Hematopoietic multipotent progenitor cell (in vitro differentiated cells): ENCODE results near the gene LENG9. TPM values are rescaled to one million over a fixed set of nuclear protein-coding genes. Genes with fewer than 3 reads are reported as not detected.

ENCODE experiments used
- DNase-seq, 3 donors: peaks; one replicate each; pipeline ENCODE4 v3.0.0-alpha.2; 2011 to 2015; ENCODE audit warnings: low read depth in 2 of 3, low spot score in 2 of 3
- total RNA-seq: library from RNA; depleted of rRNA; stranded (reverse); fragments of >200 nt; gene quantifications from one replicate; pipeline ENCODE4 v1.2.3, GENCODE V29; 2012

The LENG9 gene
- total RNA-seq, 1 donor = 10.8 TPM

DNA sequence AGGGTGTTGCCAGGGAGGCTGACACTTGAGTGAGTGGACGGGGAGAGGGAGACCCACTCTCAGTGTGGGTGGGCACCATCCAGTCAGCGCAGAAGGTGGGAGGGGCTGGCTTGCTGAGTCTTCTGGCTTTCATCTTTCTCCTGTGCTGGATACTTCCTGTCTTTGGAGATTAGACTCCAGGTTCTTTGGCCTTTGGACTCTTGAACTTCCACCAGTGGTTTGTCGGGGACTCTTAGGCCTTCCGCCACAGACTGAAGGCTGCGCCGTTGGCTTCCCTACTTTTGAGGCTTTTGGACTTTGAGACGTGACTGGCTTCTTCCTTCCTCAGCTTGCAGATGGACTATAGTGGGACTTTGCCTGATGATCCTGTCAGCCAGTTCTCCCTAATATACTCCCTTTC, 18.8 kb downstream of the LENG9 start:
- no peak for DNase-seq

DNA sequence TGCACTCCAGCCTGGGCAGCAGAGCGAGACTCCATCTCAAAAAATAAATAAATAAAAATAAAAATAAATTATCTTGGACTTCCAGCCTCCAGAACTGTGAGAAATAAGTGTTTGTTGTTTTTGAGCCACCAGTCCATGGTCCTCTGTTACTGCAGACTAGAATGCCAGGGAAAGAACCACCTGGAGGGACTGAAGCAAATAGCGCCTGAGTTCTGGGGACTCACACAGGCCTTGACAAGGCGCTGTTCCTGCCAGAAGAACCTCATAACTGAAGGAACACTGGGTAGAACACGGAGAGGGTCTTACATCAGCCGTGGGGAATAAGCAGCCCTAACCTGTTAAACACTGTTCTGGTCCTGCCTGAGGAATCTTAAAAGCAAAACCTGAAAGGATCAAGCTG, 22.9 kb downstream of the LENG9 start:
- DNase-seq = no peak

DNA sequence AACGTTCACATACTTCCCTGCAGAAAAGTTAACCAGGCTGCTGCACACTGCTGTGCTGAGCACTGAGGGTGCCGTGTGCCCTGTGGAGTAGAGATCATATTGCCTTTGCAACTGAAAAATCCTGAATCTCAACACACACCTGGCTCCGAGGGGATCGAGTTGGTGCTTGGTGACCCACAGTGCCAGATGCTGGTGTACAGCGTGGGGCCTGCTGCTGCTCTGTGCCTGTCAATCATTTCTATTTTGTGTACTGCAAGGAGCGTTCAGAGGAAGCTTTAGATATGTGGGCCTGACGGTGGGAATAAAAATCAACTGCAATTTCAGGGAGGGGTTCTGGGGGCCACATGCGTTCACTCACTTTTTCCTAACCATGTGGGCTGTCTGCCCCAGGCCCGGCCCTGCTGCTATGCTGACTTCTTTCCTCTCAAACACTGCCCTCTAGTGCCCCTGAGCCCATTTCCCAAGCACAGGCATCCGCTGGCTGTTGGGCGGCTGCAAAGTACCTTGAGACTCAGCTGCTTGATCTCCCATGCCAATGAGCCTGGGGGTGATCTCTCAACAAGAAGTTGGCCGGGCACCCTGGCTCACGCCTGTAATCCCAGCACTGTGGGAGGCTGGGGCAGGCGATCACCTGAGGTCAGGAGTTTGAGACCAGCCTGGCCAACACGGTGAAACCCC, 24.3 kb downstream of the LENG9 start:
- DNase-seq = peak in 2 of 3 donors; percentile 51 to 68

DNA sequence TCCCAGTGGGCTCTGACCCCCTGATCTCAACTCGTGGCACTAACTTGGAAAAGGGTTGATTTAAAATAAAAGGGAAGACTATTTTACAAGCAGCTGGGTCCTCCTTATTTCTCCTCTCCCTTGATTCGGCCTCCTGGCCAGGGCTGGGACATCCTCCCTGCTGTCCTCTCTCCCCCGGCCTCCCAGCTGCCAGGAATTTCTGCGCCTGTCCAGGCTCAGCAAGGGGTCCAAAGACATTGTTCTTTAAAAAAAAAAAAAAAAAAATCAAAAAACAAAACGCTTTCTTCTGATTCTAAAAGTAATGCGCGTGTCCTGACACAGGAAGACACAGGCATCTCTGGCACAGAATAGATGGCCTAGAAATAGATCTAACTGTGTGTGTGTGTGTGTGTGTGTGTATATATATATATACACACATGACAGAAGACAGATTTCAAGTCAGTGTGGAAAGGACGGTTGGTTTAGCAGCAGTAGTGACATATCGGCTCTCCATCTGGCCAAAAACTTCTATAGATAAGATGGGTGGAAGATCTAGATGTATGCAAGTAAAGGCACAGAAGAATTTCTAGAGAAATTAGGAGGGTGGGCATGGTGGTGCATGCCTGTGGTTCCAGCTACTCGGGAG, 26.8 kb downstream of the LENG9 start:
- no peak for DNase-seq

DNA sequence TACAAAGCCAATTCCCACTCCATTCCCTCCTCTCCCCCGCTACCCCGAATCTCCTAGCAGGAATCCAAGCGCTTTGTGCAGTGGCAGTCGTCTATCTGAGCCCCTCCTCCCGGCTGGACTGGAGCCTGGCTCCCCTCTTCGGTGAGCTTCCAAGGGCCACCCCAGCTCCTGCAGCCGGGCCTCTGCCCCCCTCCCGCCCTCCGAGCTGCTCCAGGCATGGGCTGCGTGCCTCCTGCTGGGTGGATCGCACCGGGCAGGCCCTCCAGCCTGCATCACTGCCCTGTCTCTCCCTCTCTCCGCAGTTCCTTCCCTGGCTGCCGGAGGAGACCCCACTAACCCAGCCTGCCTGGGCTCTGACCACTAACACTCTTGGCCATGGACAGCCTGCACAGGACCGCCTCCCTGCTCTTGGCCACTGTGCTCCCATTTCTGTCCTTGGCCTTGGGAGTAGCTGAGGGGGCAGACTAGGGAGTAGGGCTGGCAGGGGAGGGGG, 27.5 kb downstream of the LENG9 start:
- no peak for DNase-seq

DNA sequence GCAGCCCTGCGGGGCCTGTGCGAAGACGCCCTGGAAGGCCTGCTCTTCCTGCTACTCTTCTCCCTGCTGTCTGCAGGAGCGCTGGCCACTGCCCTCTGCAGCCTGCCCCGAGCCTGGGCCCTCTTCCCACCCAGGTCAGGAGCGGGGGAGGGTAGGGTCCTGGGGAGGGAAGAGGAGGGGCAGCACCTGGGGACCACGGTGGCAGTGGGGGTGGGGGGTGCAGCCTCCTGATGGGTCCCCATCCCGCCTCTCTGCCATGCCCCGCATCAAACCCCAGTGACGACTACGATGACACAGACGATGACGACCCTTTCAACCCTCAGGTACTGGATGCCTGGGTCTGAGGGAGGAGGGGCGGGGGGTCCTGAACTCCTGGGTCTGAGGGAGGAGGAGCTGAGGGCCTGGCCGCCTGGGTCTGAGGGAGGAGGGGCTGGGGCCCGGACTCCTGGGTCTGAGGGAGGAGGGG, 28.0 kb downstream of the LENG9 start:
- DNase-seq = no peak

DNA sequence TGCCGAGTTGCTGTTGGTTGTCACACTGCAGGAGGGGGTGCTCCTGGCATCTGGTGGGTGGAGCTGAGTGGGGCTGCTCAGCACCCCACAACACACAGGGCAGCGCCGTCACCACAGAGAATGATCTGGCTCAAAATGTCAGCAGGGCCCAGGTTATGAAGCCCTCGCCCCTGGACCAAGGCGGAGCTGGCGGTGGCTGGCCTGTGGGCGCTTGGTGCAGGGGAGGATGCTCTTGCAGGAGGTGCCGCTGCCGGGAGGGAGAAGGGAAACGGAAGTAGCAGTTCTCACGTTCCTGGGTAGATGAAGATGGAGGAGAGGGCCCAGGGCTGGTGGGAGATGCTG, 28.7 kb downstream of the LENG9 start:
- DNase-seq = no peak

DNA sequence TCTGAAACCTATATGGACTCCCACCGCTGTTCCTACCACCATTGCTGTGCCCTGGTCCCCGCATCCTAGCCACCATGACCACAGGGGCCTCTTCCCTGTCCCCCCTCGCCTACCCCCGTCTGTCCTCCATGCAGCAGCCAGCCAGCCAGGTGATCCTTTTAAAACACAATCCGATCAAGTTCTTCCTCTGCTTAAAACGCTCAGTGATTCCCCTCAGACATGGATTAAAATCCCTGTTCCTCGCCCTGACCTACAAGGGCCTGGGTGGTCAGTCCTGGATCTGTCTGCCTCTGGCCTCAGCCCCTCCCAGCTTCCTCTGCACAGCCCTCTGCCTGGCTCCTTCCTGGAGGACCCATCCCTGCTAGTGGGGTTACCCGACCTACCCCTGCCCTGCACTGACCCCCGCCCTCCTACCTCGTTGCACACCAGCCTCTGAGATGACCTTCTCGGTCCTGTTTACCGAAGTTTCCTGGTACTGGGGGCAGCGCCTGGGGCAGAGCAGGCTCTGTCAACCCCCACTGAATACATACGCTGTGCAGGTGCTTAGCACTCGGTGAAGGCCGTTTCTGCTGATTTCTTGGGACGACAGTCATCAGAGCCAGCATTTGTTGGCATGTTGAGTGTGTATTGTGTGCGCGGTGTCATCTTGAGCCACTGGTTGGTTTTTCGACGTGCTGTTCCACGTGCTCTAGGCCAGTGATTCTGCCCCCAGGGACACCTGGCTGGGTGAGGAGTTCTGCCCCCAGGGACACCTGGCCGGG, 29.3 kb downstream of the LENG9 start:
- DNase-seq = no peak

DNA sequence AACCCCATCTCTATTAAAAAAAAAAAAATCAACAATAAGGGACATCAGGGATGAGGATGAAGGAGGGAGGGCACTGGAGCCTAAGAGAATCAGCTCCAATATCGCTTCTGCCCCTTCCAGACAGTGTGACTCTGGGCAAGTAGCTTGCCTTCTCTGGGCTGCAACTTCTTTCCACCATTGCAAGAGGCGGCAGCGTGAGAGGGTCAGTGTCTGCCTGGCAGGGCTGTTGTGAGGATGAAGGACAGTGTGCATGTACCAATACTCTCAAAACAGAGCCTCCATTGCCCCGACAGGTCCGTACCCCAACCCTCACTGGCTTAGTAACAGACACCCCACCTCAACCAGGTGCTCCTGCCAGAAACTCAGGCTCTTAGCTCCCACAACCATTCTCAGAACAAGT, 29.9 kb downstream of the LENG9 start:
- DNase-seq = no peak

DNA sequence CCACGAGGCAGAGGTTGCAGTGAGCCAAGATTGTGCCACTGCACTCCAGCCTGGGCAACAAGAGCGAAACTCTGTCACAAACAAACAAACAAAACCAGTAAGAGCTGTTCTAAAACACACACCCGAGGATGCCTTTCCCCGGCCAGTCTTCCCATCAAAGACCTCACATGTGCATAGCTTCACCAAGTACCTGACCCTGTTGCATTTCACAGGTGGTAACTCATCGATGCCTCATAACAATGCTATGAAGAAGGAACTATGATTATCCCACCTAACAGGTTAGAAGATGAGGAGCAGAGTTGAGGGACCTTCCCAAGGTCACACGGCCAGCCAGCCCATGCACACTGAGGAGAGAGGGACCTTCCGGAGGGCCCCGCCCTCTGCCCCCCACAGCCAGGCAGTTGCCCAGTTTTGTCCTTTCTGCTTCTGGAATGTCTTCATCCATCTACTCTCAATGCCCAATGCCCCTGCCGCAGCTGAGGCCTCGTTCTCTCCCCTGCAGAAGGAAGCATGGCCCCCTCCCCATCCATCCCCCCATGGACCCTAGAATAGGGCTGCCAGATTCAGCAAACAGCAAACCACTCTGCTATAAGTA, 31.3 kb downstream of the LENG9 start:
- no peak for DNase-seq

DNA sequence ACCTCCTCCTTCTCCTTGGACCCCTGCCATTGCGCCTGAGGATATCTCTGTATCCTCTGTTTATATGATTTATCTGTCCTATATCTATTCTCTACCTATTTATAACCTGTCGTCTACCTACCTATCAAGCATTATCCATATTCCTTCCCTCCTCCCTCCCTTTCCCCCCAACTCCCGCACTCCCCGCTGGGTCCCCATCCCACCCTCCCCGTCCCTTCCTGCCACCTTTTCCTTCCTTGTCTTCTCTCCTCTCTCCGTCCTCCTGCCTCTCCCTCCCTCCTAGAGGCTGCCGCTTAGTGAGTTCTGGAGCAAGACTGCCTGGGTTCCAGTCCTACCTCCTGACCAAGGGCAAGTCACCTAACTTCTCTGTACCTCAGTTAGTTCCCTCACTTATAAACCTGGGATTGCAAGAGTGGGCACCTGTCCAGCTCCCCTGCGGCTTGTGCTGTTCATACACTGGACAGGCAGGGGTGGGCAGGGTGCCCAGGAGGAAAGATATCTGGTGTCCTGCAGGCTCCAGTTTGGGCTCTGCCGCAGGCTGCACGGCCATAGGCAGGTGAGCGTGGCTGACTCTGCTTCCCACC, 32.2 kb downstream of the LENG9 start:
- no peak for DNase-seq

DNA sequence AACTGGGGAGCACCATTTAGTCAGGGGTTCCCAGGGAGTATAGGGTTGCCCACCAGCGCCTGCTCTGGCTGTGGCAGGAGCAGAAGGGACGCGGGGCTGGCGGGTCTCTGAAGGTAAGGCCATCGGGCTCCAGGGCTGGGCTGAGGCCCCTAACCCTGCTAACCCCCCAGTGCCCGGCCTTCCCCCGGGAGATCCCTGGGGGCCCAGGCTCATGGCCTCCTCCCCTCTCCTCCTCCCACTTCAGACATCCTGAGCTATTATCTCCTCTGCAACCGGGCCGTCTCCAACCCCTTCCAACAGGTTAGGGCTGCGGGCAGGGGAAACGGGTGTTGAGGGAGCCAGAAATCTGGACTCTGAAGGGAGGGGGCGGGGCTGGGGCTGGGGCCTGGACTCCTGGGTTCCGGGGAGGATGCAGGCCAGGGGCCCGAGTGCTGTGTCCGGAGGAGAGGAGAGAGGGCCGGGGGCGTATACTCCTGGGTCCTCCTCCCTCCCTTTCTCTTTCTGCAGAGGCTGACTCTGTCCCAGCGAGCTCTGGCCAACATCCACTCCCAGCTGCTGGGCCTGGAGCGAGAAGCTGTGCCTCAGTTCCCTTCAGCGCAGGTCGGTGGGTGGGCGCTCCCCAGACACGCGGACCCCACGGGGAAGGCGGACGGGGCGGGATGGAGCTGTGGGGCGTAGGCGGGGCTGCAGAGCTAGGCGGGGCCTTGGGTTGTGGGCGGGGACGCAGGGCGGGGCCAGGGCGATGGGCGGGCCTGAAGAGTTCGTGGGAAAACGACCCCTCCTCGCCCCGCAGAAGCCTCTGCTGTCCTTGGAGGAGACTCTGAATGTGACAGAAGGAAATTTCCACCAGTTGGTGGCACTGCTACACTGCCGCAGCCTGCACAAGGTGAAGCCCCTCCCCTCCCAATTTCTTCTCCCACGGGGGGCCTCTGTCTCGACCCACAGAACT, 33.0 kb downstream of the LENG9 start:
- DNase-seq = peak in 2 of 3 donors; percentile 56 to 60

DNA sequence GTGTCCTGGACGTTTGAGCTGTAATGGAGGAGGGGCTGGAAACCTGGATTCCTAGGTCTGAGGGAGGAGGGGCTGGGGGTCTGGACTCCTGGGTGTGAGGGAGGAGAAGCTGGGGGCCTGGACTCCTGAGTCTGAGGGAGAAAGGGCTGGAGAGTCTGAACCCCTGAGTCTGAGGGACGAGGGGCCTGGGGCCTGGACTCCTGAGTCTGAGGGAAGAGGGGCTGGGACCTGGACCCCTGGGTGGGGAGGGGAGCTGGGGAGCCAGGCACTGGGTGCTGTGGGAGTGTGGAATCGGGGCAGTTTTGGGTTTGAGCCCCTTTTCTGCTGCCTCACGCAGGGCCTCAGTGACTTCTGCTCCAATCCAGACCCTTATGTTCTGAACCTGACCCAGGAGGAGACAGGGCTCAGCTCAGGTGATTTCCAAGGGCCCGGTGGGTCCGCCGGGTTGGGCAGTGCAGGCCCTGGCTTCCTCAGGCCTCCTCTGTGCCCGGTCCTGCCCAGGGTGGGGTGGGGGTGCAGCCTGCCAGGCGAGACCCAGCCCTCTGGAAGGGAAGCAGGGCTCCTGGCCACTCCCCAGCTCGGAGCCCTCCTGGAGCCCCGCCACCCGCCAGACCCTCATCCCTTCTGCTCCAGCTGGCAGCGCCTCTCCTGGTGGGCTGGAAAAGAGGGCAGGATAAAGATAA, 33.9 kb downstream of the LENG9 start:
- no peak for DNase-seq

DNA sequence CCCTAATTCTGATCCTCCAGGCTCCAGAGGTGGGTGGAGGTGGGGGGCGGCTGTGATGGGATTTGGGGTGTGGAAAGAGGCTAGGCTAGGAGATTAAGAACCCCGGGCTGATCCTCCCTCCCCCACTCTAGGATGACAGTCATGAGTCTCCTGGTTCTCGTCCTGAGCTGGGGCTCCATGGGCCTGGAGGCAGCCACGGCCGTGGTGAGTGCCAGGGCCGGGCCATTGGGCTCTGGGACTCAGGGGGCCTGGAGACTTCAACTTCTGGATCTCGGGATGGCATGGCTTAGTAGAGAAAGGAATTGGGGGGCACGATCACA, 34.4 kb downstream of the LENG9 start:
- DNase-seq = no peak

DNA sequence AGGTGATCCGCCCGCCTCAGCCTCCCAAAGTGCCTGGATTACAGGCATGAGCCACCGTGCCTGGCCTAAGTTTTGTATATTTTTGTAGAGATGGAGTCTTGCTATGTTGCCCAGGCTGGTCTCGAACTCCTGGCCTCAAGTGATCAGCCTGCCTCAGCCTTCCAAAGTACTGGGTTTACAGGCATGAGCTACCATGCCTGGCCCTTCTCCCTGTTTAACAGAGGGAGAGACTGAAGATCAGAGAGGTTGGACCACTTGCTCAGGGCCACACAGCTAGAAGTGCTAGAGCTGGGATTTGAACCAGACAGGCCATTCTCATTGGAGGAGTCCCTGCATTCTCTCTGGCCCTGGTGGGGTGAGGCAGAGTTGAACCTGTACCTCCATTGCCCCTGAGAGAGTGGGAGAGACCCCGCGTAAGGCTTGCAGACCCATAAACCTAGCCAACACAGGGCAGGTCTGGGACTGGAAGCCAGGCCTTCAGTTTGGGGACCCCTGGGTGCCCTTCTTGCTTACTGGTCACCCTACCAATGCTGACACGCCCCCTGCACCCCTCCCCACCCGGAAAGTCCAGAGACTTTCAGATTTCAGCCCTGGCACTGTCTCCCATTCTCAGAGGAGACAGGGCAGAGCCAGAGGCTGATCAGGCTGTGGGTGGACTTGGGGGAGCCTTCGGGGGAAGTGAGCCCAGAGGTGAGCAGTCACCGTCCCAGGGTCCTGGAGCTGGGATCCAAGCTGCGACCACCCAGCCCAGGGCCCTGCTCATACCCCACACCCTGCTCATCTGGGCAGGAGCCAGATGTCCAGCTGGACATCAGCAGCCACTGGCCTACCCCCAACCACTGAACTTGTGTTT, 35.0 kb downstream of the LENG9 start:
- DNase-seq = no peak

DNA sequence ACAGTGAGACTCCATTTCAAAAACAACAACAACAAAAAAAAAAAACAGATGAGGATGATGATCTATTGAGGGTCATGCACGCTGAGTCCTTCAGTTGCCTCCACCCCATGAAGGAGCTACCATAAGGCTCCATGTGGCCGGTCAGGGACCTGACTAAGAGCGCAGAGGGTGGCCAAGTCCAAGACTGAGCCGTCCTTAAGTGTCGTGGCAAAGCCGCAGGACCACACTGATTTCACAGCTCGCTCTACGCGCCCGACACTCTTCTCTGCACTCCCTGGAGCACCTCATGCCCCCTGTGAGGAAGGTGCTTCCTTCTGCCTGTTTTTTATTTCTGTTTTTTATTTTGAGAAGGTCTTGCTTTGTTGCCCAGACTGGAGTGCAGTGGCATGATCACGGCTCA, 36.0 kb downstream of the LENG9 start:
- DNase-seq = no peak

DNA sequence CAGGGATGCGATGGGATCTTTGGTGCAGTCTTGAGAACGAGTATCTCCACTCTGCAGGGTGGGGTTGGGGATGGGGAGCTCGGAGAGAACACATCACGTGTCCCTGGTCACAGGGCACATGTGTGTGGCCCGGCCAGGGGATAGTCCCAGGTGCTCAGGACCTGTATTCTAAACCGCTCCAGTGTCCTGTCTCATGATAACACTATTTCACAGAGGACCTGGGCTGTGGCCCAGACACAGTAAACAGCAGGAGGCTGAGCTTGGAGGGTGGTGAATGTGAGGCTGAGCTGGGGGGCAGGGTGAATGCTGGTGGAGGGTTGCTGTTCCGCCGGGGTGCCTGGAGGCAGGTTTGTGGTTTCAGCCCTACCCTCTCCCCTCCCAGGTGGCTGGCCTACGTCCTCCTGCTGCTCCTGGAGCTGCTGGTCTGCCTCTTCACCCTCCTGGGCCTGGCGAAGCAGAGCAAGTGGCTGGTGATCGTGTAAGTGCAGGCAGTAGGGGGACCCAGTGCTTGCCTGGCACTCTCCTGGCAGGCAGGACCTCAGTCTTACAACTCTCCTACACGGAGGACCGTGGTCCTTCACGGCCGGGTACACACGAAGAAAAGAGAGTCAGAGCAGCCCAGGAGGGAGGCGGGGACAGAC, 37.2 kb downstream of the LENG9 start:
- DNase-seq = no peak

DNA sequence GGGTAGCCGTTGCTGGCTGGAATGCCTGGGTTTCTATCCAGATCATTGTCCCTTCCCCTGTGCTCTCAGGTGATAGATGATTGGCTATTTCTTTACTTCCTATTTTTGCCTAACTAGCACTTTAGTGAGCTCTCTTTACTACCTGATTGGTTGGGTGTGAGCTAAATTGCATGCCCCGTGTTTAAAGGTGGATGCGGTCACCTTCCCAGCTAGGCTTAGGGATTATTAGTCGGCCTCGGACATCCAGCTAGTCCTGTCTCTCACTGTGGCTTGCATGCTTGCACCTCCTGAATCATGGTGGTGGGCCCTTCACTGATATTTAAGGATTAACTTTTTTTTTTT, 38.2 kb downstream of the LENG9 start:
- DNase-seq = no peak
